Neutrophil (primary cell): ENCODE results near the gene HYI.

ENCODE experiments used
- H3K27ac ChIP-seq: fragments of 200-600 bp; sonication (generic); 2 replicates; pipeline ENCODE4 v1.5.1; 2016; ENCODE audit warnings: mild to moderate bottlenecking, moderate library complexity
- H3K27me3 ChIP-seq: fragments of 200-600 bp; sonication (generic); 2 replicates; pipeline ENCODE4 v1.6.0; 2016; ENCODE audit warnings: mild to moderate bottlenecking
- H3K36me3 ChIP-seq: fragments of 200-600 bp; sonication (generic); 2 replicates; pipeline ENCODE4 v1.5.1; 2017
- H3K4me1 ChIP-seq, 2 experiments: fragments of 200-600 bp in 1 of 2; sonication (generic) in 1 of 2; 1 replicate in 1 of 2; 2 replicates in 1 of 2; pipeline versions ENCODE4 v1.5.1 to v1.6.1; 2013 to 2016; ENCODE audit warnings: low read depth in 1 of 2, low read length in 1 of 2, mild to moderate bottlenecking in 1 of 2, moderate library complexity in 1 of 2; ENCODE audit not compliant: control insufficient read depth in 1 of 2, insufficient read depth in 1 of 2
- H3K4me3 ChIP-seq, 2 experiments: fragments of 200-600 bp in 1 of 2; sonication (generic) in 1 of 2; 1 replicate in 1 of 2; 2 replicates in 1 of 2; pipeline ENCODE4 v1.5.1; 2013 to 2016; ENCODE audit warnings: low read depth in 1 of 2, low read length in 1 of 2, mild to moderate bottlenecking in 1 of 2, moderate library complexity in 1 of 2
- H3K9me3 ChIP-seq: fragments of 200-600 bp; sonication (generic); 2 replicates; pipeline ENCODE4 v1.5.1; 2016
- CTCF ChIP-seq: fragments of 200-600 bp; sonication (generic); IDR thresholded peaks from 2 replicates; pipeline ENCODE4 v1.5.1; 2016; ENCODE audit warnings: antibody characterized with exemption

HYI gene

GRCh38 chr1:43421976-43422750 lies 31.6 kb downstream of the HYI start:
- no peaks in the 10 kb centered on the region for H3K9me3 ChIP-seq
- peaks cover 100% of the 10 kb centered on the region for H3K36me3 ChIP-seq
- H3K27ac ChIP-seq, result no peak overlapping the region
- no peaks in the 10 kb centered on the region for H3K27me3 ChIP-seq
- TF ChIP-seq CTCF, result no peak
- H3K4me1 ChIP-seq, result no peaks in the 10 kb centered on the region
- no peak overlapping the region for H3K4me3 ChIP-seq

- Histone ChIP-seq H3K36me3 (peaks cover 100% of the 10 kb centered on the region), H3K4me1 (no peaks in the 10 kb centered on the region), H3K9me3 (no peaks in the 10 kb centered on the region), H3K27ac (no peak overlapping the region), H3K27me3 (no peaks in the 10 kb centered on the region), H3K4me3 (no peak overlapping the region)
- TF ChIP-seq CTCF, result no peak
These were observed 32.3 kb downstream of the HYI start for GRCh38 chr1:43421396-43421795.

GRCh38 chr1:43420874-43421273 lies 32.9 kb downstream of the HYI start:
- no peaks in the 10 kb centered on the region for H3K27me3 ChIP-seq
- no peak overlapping the region for H3K4me3 ChIP-seq
- no peaks in the 10 kb centered on the region for H3K4me1 ChIP-seq
- H3K9me3 ChIP-seq, result no peaks in the 10 kb centered on the region
- no peak for TF ChIP-seq CTCF
- H3K36me3 ChIP-seq, result peaks cover 100% of the 10 kb centered on the region
- H3K27ac ChIP-seq, result no peak overlapping the region

GRCh38 chr1:43419627-43420425 lies 33.9 kb downstream of the HYI start:
- no peak for TF ChIP-seq CTCF
- Histone ChIP-seq H3K36me3 (peaks cover 100% of the 10 kb centered on the region), H3K4me3 (no peak overlapping the region), H3K27ac (no peak overlapping the region), H3K4me1 (no peaks in the 10 kb centered on the region), H3K27me3 (no peaks in the 10 kb centered on the region), H3K9me3 (no peaks in the 10 kb centered on the region)

- no peaks in the 10 kb centered on the region for H3K9me3 ChIP-seq
- no peaks in the 10 kb centered on the region for H3K4me1 ChIP-seq
- no peak overlapping the region for H3K27ac ChIP-seq
- peaks cover 90% of the 10 kb centered on the region for H3K36me3 ChIP-seq
- no peaks in the 10 kb centered on the region for H3K27me3 ChIP-seq
- TF ChIP-seq CTCF, result no peak
- no peak overlapping the region for H3K4me3 ChIP-seq
These were observed 34.9 kb downstream of the HYI start for GRCh38 chr1:43418858-43419257.
